HG02610 (cell line): Measurements from ENCODE around the gene DSCAML1.

ENCODE experiments used
- ATAC-seq: cut with Tn5 transposase; IDR thresholded peaks from one replicate; pipeline ENCODE4 v1.9.1; 2021; ENCODE audit warnings: mild to moderate bottlenecking, moderate library complexity; ENCODE audit not compliant: unreplicated experiment

Gene DSCAML1

DNA sequence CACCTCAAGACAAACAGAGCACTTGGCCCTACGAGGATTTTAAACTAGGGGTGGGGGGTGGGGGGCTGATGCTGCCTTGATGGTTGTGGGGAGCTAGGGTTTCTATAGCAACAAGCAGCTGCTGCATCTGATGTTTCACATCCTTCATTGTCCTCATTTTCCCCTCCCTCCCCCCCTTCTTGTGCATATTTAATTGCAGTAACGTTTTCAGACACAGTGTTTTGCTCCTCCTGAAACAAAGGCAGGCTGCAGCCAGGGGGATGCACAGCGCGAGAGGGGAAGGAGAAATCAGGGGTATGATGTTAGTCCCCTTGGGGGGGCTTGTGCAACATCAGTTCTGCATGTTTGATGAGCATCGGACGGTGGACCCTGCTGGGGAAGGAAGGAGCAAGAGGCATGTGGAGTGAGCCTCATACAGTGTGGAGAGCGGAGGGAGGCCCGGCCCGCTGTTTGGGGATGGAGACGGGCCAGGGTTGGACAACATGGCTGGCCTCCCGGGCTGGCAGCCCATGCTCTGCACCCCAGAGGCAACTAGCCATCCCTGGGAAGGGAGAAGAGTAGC, 261.1 kb downstream of the DSCAML1 start:
- no peak for ATAC-seq

DNA sequence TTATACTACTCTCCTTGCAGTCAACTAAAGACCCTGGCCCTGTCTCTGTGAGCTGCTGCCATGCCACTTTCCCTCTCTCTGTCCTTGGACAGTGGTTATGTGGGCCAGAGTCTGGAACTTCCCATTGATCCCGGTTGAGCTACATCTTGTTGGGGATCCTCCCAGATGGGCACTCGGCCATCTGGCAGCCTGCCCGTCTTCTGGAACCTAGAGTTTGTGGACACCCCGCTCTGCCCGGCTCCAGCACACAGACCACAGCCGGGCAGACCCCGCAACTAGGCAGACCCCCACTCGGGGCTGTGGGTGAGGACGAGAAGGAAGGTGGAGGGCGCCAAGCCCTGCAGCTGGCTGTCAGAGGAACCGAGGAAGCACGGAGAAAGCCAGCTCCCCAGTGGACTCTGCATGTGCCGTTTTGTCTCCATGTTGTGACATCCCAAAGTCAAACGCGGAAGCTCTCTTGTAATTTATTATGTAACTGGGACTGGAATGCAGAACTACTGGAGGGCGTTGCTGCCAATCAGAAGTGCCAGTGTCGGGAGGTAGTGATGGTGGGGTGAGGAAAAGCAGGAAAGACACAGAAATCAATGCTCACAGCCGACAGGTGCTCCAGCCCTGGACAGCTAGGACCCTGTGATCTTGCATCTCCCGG, 261.7 kb downstream of the DSCAML1 start:
- no peak for ATAC-seq

- no peak for ATAC-seq
Observed at GRCh38 chr11:117532568-117532967, 264.4 kb downstream of the DSCAML1 start.

- no peak for ATAC-seq
Observed at GRCh38 chr11:117529816-117530215, 267.2 kb downstream of the DSCAML1 start.

GRCh38 chr11:117528097-117528721, 268.8 kb downstream of the DSCAML1 start:
- no peak for ATAC-seq

- ATAC-seq = no peak
Observed at GRCh38 chr11:117527271-117527670, 269.7 kb downstream of the DSCAML1 start.

DNA sequence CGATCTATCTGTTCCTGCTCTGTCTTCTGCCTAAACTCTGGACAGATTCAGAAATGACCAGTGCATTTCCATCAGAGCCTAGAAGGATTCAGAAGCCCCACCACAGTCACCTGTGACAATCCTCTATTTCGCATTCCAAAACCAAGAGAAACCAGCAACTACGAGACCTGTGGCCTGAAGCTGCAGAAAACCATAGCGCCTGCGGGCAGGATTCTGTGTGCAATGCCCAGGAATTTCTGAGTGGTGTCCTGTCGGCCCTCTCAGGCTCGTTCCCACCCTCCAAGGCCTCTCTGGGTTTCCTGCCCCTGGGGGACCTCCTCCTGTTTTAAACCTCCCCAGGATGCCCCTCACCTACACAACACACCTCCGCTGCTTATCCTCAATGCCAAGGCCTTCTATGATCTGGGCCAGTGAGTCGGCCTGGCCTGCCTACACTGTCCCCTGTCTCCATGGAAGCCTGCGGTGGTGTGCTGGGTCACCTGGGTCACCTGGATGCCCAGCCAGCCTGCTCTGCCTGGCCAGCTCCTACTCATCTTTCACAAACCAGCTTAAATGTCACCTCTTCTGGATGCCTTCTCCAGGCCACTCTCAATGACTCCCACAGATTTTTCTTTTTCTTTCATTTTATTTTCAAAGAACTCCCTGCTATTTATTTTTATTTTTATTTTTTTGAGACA, 271.0 kb downstream of the DSCAML1 start:
- no peak for ATAC-seq

DNA sequence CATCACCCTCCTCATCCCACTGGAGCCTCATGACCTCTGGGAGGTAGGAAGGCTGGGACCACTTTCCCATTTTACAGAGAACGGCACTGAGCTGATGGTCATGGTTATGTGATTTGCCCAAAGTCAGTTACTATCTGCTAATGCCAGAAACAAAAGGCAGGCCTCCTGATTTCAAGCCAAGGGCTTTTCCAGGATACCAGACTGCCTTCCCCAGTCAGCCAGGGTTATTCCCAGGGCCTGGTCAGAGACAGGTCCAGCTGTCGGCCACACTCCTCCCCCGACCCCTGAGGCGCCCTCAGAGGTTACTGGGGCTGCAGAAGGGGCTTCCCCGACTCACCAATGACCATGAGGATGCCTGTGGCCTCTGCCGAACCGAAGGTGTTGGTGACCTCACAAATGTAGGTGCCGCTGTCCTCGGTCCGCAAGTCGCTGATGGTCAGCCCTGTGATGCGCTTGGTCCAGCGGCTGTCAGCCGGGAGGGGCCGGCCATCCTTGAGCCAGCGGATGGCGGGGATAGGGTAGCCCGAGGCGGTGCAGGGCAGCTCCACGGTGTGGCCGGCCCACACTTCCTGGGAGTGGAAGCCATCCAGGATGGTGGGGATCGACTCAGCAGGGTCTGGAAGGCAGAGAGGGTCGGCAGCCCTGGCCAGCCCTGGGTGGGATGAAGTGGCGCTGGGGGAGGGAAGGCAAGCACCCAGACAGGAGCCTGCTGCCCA, 272.4 kb downstream of the DSCAML1 start:
- ATAC-seq = no peak

- ATAC-seq = no peak
Observed at GRCh38 chr11:117523680-117524079, 273.3 kb downstream of the DSCAML1 start.

- ATAC-seq = no peak
Observed at GRCh38 chr11:117521974-117522373, 275.0 kb downstream of the DSCAML1 start.

- no peak for ATAC-seq
Observed at GRCh38 chr11:117520966-117521365, 276.1 kb downstream of the DSCAML1 start.

DNA sequence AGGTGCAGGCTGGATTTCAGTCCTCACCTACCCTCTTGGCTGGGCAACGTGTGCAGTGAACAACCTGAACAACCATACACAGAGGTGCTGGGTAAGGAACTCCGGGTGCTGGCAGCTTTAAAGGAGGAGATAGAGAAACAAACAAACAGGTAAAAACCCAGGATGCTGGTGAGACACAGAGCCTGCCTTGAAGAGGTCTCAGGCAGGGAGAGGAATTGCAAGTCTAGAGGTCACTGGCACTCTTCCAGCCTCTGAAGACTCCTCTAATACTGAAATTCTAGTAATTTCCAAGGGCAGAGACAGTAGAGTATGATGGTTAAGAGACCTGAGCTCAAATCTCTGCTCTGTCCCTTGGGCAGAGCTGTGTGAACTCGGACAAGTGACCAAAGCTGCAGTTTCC, 276.8 kb downstream of the DSCAML1 start:
- ATAC-seq = no peak

- ATAC-seq = no peak
Observed at GRCh38 chr11:117519590-117519989, 277.4 kb downstream of the DSCAML1 start.

DNA sequence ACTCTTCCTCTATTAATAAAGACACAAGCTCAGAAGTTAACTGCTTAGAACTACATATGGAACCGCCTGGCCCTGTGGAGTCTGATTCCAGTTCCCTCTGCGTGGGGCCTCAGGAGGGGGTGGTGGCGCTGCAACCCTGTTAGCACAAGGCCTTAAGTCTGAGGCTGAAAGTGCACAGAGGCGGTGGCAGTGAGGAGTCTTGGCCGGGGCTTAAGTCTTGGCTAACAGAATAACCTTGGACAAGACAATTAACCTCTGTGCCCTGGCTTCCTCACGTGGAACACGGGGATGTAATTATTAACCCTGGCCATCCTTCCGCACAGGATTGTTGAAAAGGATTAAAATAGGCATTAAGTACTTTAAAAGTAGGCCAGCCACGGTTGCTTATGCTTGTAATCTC, 277.8 kb downstream of the DSCAML1 start:
- no peak for ATAC-seq

DNA sequence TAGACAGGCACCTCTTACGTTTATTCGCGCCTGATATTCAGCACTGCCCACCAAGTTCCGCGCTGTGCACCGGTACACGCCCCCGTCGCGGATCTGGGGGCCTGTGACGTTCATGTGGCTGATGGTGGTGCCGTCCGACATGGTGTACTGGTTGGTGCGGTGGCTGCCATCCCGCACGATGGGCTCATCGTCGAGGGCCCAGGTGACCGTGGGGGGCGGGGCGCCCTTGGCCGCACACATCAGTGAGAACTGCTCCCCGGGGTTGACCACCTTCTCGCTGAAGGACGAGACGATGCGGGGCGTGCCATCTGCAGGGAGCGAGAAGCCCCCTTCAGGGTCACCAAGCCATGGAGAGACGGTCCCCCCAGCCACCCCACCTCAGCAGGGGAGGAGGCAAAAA, 278.6 kb downstream of the DSCAML1 start:
- ATAC-seq = no peak

DNA sequence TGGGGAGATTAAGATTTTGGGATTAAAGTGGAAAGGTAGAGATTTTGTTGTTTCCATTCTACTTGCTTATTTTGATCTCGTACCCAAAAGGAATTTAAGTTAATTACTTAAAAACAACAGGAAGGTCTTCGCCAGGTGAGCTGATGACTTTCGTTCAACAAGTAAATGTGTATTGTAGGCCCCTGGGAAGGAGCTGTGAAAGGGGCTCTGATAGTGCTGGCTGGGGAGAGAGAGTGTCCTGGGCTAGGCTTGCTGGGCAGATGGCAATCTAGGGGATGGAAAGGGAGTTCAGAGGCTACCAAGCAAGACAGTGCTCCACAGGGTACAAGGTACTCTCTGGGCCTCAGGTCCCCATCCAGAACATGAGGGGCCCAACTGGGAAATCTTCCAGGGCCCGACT, 279.9 kb downstream of the DSCAML1 start:
- ATAC-seq = no peak

DNA sequence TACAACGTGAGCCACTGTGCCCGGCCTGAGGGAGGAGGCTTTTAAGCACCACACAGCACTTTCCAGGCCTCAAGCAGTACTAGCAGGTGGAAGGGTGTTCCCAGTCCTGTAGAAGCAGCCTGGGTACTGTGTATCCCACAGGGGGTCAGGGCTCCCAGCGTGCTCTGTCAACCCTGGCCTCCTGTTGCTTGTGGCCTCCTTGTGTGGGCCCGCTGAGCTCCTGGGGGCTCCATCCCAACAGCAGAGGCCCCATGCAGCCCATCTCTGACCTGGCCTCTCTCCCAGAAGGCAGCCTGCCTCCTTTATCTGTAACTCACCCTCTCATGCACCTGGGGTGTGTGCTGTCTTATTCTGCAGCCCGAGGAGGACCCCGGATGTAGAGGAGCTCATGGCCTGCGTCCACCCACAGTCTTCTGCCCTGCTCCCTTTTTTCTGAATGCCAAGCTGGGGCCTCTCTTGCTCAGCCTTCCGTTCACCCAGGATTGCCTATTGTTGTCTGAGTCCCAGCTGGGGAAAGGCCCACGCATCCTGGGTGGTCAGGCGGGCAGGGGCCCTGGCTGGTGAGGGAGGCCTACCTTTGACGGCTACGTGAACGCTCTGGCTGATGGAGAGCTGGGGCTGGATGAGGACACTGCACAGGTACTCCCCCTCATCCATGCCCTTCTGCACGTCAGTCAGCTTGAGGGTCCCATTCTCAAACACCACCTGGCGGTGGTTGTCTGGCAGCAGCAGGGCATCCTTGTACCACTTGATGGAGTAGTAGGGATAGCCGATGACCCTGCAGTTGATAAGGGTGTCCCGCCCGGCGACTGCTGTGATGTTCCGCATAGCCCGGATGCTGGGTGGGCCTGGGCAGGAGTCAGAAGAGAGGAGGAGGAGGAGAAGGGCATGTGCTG, 280.9 kb downstream of the DSCAML1 start:
- no peak for ATAC-seq

DNA sequence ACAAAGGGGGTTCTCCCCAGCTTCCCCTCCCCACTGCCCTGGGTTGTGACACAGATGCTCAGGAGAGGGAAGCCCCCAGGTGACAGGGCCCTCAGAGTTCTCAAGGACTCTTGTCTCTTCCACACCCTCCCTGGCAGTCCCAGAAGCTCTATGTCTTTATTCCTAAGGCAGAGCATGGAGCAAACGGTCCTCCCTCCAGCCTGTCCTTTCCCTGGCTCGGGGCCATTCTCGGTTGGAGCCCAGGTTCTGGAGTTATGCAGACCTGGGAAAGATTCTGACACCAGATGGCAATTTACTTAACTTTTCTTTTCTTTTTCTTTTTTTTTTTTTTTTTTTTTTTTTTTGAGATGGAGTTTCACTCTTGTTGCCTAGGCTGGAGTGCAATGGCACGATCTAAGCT, 282.8 kb downstream of the DSCAML1 start:
- ATAC-seq = no peak

GRCh38 chr11:117513666-117514065, 283.4 kb downstream of the DSCAML1 start:
- no peak for ATAC-seq

DNA sequence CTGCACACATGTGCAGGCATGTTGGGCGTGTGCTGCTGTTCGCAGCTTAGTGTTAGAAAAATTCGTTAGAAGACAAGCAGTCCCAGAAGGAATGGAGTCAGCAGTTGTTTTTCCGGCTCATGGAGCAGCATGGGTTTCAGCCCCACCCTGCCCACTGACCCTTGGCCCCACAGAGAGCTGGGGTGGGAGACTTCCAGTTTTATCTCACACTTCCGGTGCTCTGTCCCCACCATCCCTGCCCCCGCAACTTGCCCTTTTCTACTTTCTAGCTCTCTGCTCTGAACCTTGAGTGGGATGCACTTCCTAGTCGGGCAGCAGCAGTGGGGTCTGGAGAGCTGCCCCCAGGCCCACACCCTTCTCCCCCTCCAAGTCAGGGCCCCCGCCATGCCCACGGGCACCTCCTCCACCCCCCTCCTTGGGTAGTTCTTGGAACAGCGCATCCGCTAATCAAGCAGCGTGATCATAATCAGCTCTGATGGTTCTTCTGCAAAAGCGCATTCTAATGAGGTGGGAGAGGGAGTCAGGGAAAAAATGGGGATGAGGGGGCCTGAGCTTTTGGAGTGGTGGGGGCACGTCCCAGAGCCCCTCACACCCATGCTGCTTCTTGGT, 285.0 kb downstream of the DSCAML1 start:
- ATAC-seq = no peak
